ENCODE data around the gene EMC10. TPM values are rescaled to one million over a fixed set of nuclear protein-coding genes. Genes with fewer than 3 reads are reported as not detected.

EMC10 gene
- total and polyA plus RNA-seq, 3 experiments from 2014 or later = 11.4 to 74.8 (median 74.7) TPM

DNA sequence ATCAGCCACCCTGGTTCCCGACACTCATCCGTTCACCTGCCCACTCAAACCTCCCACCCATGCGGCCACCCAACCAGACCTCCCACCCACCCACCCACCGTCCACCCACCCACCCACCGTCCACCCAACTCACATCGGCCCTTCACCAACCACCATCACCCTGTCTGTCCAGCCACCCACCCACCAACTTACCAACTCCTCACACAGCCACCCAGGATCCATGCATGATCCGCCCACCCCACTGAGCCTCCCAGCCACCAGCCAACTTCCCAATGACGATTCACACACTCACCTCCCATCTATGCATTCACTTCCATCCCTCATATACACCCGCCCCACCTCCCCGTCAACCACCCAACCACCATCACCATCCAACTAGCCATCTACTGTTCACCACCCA lies 30.4 kb downstream of the EMC10 start:
- Histone ChIP-seq H3K27me3 (ENCODE audit: insufficient read depth, low read length, poor library complexity, severe bottlenecking) (no peaks in the 10 kb centered on the region), H3K36me3 (ENCODE audit: insufficient read depth, low read length) (no peaks in the 10 kb centered on the region), H3K4me3 (ENCODE audit: low read length) (no peak overlapping the region), H3K27ac (ENCODE audit: low read depth, low read length) (no peak overlapping the region), H3K4me1 (ENCODE audit: insufficient read depth, low read length) (peaks cover 12% of the 10 kb centered on the region), H3K9me3 (ENCODE audit: low read length) (no peaks in the 10 kb centered on the region)
- Mint-ChIP-seq H3K4me1 (peaks cover 12 to 16% (median 13%) of the 10 kb centered on the region in 3 donors), H3K27ac (no peak overlapping the region), H3K4me3 (no peak overlapping the region), H3K36me3 (peaks cover 0 to 24% (median 0%) of the 10 kb centered on the region in 3 donors), H3K27me3 (no peaks in the 10 kb centered on the region), H3K9me3 (no peaks in the 10 kb centered on the region)
- no peak for DNase-seq
- ChIA-PET CTCF (no interaction called here), POLR2A (no interaction called here)

DNA sequence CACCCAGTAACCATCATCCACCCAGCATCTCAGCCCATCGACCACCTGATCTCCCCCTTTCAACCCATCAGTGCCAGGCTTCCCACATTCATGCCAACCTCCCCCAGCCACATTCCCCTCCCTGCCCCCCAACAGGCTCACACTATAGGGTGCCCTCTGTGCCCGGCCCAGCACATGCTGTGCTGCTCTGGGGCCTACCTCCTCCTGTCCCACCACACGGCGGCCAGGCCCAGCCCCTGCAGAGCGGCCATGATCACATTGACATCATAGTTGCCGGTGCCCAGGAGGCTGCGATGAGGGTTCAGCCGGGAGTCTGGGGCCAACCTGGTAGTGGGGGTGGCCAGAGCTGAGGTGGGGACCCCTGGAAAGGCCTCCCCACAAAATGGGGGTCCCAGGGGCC lies 31.1 kb downstream of the EMC10 start:
- Histone ChIP-seq H3K4me3 (ENCODE audit: low read length) (no peak overlapping the region), H3K27me3 (ENCODE audit: insufficient read depth, low read length, poor library complexity, severe bottlenecking) (no peaks in the 10 kb centered on the region), H3K27ac (ENCODE audit: low read depth, low read length) (no peak overlapping the region), H3K36me3 (ENCODE audit: insufficient read depth, low read length) (no peaks in the 10 kb centered on the region), H3K4me1 (ENCODE audit: insufficient read depth, low read length) (peaks cover 15% of the 10 kb centered on the region), H3K9me3 (ENCODE audit: low read length) (no peaks in the 10 kb centered on the region)
- Mint-ChIP-seq H3K4me3 (no peak overlapping the region), H3K36me3 (peaks cover 0 to 22% (median 0%) of the 10 kb centered on the region in 3 donors), H3K27me3 (no peaks in the 10 kb centered on the region), H3K4me1 (peaks cover 13 to 19% (median 15%) of the 10 kb centered on the region in 3 donors), H3K27ac (peak overlapping the region in 1 of 8 donors; percentile 66), H3K9me3 (no peaks in the 10 kb centered on the region)
- no peak for DNase-seq
- CTCF ChIA-PET = no interaction called here
- POLR2A ChIA-PET = no interaction called here

DNA sequence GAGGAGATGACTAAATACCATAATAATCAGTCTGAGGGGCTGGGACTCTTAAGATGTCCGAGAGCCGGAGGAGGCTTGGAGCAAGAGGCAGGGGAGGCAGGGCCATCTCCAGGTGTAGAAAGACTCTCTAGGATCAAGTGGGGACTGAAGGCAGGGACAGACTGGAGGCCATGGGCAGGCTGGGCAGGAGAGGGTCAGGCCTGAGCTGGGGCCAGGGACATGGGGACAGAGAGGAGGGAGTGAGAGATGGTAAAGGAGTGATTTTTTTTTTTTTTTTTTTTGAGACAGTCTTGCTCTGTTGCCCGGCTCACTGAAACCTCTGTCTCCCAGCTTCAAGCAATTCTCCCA lies 32.5 kb downstream of the EMC10 start:
- H3K27ac Mint-ChIP-seq = peak overlapping the region in 6 of 8 donors; percentile 25 to 80 (median 62)
- no peak for DNase-seq
- H3K36me3 ChIP-seq (ENCODE audit: insufficient read depth, low read length) = no peaks in the 10 kb centered on the region
- no peaks in the 10 kb centered on the region for H3K27me3 ChIP-seq (ENCODE audit: insufficient read depth, low read length, poor library complexity, severe bottlenecking)
- H3K9me3 ChIP-seq (ENCODE audit: low read length) = no peaks in the 10 kb centered on the region
- H3K4me3 Mint-ChIP-seq = peak overlapping the region in 4 of 7 donors; percentile 11 to 85 (median 22)
- POLR2A ChIA-PET = interaction anchor here (0.7 kb wide), 1 partner anchor 29 kb away, joined by 4 read pairs; no protein-coding TSS in a partner anchor
- H3K4me3 ChIP-seq (ENCODE audit: low read length) = no peak overlapping the region
- peaks cover 0 to 22% (median 0%) of the 10 kb centered on the region in 3 donors for H3K36me3 Mint-ChIP-seq
- no peaks in the 10 kb centered on the region for H3K9me3 Mint-ChIP-seq
- CTCF ChIA-PET = no interaction called here
- no peaks in the 10 kb centered on the region for H3K27me3 Mint-ChIP-seq
- peaks cover 15% of the 10 kb centered on the region for H3K4me1 ChIP-seq (ENCODE audit: insufficient read depth, low read length)
- H3K4me1 Mint-ChIP-seq = peaks cover 13 to 19% (median 15%) of the 10 kb centered on the region in 3 donors
- no peak overlapping the region for H3K27ac ChIP-seq (ENCODE audit: low read depth, low read length)

- Histone ChIP-seq H3K4me1 (ENCODE audit: insufficient read depth, low read length) (peaks cover 15% of the 10 kb centered on the region), H3K36me3 (ENCODE audit: insufficient read depth, low read length) (no peaks in the 10 kb centered on the region), H3K9me3 (ENCODE audit: low read length) (no peaks in the 10 kb centered on the region), H3K4me3 (ENCODE audit: low read length) (no peak overlapping the region), H3K27me3 (ENCODE audit: insufficient read depth, low read length, poor library complexity, severe bottlenecking) (no peaks in the 10 kb centered on the region), H3K27ac (ENCODE audit: low read depth, low read length) (no peak overlapping the region)
- Mint-ChIP-seq H3K4me3 (peak overlapping the region; percentile 14 to 69 (median 54)), H3K27me3 (peaks cover 0 to 3% of the 10 kb centered on the region in 2 donors), H3K27ac (peak overlapping the region in 6 of 8 donors; percentile 21 to 85 (median 64)), H3K36me3 (peaks cover 0 to 22% (median 0%) of the 10 kb centered on the region in 3 donors), H3K9me3 (no peaks in the 10 kb centered on the region), H3K4me1 (peaks cover 13 to 21% (median 15%) of the 10 kb centered on the region in 3 donors)
- ChIA-PET CTCF (no interaction called here), POLR2A (no interaction called here)
- DNase-seq = no peak
Observed at GRCh38 chr19:50509366-50509765, 33.1 kb downstream of the EMC10 start.

- H3K9me3 ChIP-seq (ENCODE audit: low read length) = no peaks in the 10 kb centered on the region
- Mint-ChIP-seq H3K4me3 (peak overlapping the region; percentile 66 to 94 (median 89)), H3K36me3 (peaks cover 0 to 21% (median 0%) of the 10 kb centered on the region in 3 donors), H3K27ac (peak overlapping the region; percentile 70 to 100 (median 97)), H3K9me3 (no peaks in the 10 kb centered on the region), H3K4me1 (peaks cover 13 to 22% (median 15%) of the 10 kb centered on the region in 3 donors), H3K27me3 (peaks cover 1 to 5% of the 10 kb centered on the region in 2 donors)
- DNase-seq = no peak
- H3K36me3 ChIP-seq (ENCODE audit: insufficient read depth, low read length) = no peaks in the 10 kb centered on the region
- H3K27ac ChIP-seq (ENCODE audit: low read depth, low read length) = peak overlapping the region; percentile 90
- peaks cover 15% of the 10 kb centered on the region for H3K4me1 ChIP-seq (ENCODE audit: insufficient read depth, low read length)
- ChIA-PET POLR2A (interaction anchor here (1.8 kb wide), 1 partner anchor 126 kb away, joined by 9 read pairs; the partner anchor contains the start of gene POLD1), CTCF (interaction anchor here (1.9 kb wide), 1 partner anchor 153 kb away, joined by 6 read pairs; no protein-coding TSS in a partner anchor)
- H3K4me3 ChIP-seq (ENCODE audit: low read length) = peak overlapping the region; percentile 76
- H3K27me3 ChIP-seq (ENCODE audit: insufficient read depth, low read length, poor library complexity, severe bottlenecking) = no peaks in the 10 kb centered on the region
Observed at GRCh38 chr19:50510121-50510670, 33.9 kb downstream of the EMC10 start.

- Histone ChIP-seq H3K4me3 (ENCODE audit: low read length) (peak overlapping the region; percentile 76), H3K9me3 (ENCODE audit: low read length) (no peaks in the 10 kb centered on the region), H3K36me3 (ENCODE audit: insufficient read depth, low read length) (no peaks in the 10 kb centered on the region), H3K4me1 (ENCODE audit: insufficient read depth, low read length) (peaks cover 15% of the 10 kb centered on the region), H3K27me3 (ENCODE audit: insufficient read depth, low read length, poor library complexity, severe bottlenecking) (no peaks in the 10 kb centered on the region), H3K27ac (ENCODE audit: low read depth, low read length) (peak overlapping the region; percentile 90)
- no peak for DNase-seq
- Mint-ChIP-seq H3K36me3 (peaks cover 0 to 18% (median 0%) of the 10 kb centered on the region in 3 donors), H3K4me3 (peak overlapping the region; percentile 66 to 94 (median 89)), H3K9me3 (no peaks in the 10 kb centered on the region), H3K27ac (peak overlapping the region; percentile 70 to 100 (median 97)), H3K27me3 (peaks cover 3 to 5% of the 10 kb centered on the region in 2 donors), H3K4me1 (peaks cover 13 to 22% (median 15%) of the 10 kb centered on the region in 3 donors)
- CTCF ChIA-PET = interaction anchor here (1.9 kb wide), 1 partner anchor 153 kb away, joined by 6 read pairs; no protein-coding TSS in a partner anchor
- POLR2A ChIA-PET = interaction anchor here (0.6 to 1.8 kb wide), 5 partner anchors 34 to 294 kb away, joined by 4 to 9 read pairs (median 9); partner anchors contain the start of genes GARIN5A, NR1H2 and POLD1
Observed at GRCh38 chr19:50510700-50511068, 34.4 kb downstream of the EMC10 start.

- H3K4me3 Mint-ChIP-seq = peak within 1 kb of the TSS; percentile 66 to 94 (median 89)
- H3K36me3 Mint-ChIP-seq = peaks cover 0 to 18% (median 0%) of the 10 kb centered on the region in 3 donors
- CTCF ChIA-PET = interaction anchor here (1.5 to 1.9 kb wide), 2 partner anchors 50 to 154 kb away, joined by 3 to 6 read pairs; no protein-coding TSS in a partner anchor
Observed at GRCh38 chr19:50511069-50511822, 34.9 kb downstream of the EMC10 start, which contains the start of gene JOSD2. Gene JOSD2, minus strand, starts transcription at chr19:50511191. Its CDS starts 760 bp downstream, at chr19:50510431.

More at GRCh38 chr19:50511069-50511822, 34.9 kb downstream of the EMC10 start, which contains the start of gene JOSD2:
- Histone ChIP-seq H3K27me3 (ENCODE audit: insufficient read depth, low read length, poor library complexity, severe bottlenecking) (no peaks in the 10 kb centered on the region), H3K27ac (ENCODE audit: low read depth, low read length) (peak within 1 kb of the TSS; percentile 90), H3K4me3 (ENCODE audit: low read length) (peak within 1 kb of the TSS; percentile 76), H3K4me1 (ENCODE audit: insufficient read depth, low read length) (peaks cover 15% of the 10 kb centered on the region), H3K36me3 (ENCODE audit: insufficient read depth, low read length) (no peaks in the 10 kb centered on the region), H3K9me3 (ENCODE audit: low read length) (no peaks in the 10 kb centered on the region)
- peak; percentile 94 to 99 (median 96) for DNase-seq
- H3K9me3 Mint-ChIP-seq = no peaks in the 10 kb centered on the region
- H3K27ac Mint-ChIP-seq = peak within 1 kb of the TSS; percentile 70 to 100 (median 98)
- peaks cover 13 to 22% (median 15%) of the 10 kb centered on the region in 3 donors for H3K4me1 Mint-ChIP-seq
- H3K27me3 Mint-ChIP-seq = peaks cover 5 to 6% of the 10 kb centered on the region in 2 donors
- POLR2A ChIA-PET = interaction anchor here (0.6 to 1.8 kb wide), 5 partner anchors 34 to 294 kb away, joined by 4 to 9 read pairs (median 9); partner anchors contain the start of genes GARIN5A, NR1H2 and POLD1

Measured in CD8-positive, alpha-beta memory T cell (primary cell).